Measurements from ENCODE around the gene OR2AG2.

The OR2AG2 gene

DNA sequence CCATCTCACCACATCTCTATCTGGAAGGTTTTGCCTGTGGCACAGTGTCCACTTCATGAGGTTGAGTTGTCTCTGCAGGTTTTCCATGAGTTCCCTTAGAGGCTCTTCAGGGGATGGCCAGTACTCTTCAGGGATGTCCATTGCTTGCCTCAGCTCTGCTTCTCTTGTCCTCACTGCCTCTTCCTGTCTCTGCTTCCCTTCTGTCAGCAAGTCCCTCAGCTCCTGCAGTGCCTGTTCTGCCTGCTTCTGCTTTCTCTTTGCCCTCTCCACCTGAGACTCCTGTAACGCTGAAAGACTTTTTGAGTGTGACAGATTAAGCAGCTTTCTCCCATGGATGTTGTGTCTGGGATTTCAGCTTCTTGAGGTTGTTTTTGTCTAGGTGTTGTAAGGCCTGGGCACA is 50.4 kb downstream of the OR2AG2 start:
- POLR2A ChIA-PET = no interaction called here

DNA sequence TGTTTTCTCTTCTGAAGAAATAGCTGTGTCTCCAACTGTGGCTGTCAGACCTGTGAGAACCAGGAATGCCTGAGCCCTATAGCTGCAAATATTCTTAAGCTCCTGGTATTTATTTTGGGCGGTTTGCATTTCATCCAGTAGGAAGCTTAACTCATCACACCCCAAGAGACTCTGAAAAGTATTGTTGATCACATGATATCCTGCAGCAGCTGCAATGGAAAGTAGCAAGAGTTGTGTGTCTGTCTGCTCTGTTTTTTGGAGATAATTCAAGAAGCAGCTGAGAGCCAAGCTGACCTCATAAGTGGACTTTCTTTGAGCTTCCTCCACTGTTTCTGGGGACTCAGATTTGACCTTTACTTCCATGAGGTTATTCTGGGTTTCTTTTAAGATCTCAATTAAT is 52.2 kb downstream of the OR2AG2 start:
- no peak for TF ChIP-seq TARDBP (IDR thresholded peaks at IDR 0.05)
- TF ChIP-seq, protein P1, sequence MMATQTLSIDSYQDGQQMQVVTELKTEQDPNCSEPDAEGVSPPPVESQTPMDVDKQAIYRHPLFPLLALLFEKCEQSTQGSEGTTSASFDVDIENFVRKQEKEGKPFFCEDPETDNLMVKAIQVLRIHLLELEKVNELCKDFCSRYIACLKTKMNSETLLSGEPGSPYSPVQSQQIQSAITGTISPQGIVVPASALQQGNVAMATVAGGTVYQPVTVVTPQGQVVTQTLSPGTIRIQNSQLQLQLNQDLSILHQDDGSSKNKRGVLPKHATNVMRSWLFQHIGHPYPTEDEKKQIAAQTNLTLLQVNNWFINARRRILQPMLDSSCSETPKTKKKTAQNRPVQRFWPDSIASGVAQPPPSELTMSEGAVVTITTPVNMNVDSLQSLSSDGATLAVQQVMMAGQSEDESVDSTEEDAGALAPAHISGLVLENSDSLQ (IDR thresholded peaks at IDR 0.05) = no peak
- no peak for TF ChIP-seq BHLHE40 (IDR thresholded peaks at IDR 0.05; ENCODE audit: borderline replicate concordance)
- TF ChIP-seq FOXM1 (IDR thresholded peaks at IDR 0.05; ENCODE audit: borderline replicate concordance) = no peak
- TF ChIP-seq FOXA1 (IDR thresholded peaks at IDR 0.05) = no peak
- TF ChIP-seq LEF1 (IDR thresholded peaks at IDR 0.05; ENCODE audit: borderline replicate concordance) = no peak
- TF ChIP-seq SUZ12 (IDR thresholded peaks at IDR 0.05) = no peak
- TF ChIP-seq ARNT (IDR thresholded peaks at IDR 0.05) = no peak
- POLR2A ChIA-PET = no interaction called here
- CTCF ChIA-PET = no interaction called here
- no peak for DNase-seq (ENCODE audit: extremely low spot score)

More for the DNA sequence above, 50.4 kb downstream of the OR2AG2 start:
- TF ChIP-seq ARNT (IDR thresholded peaks at IDR 0.05) (no peak), FOXA1 (IDR thresholded peaks at IDR 0.05) (no peak), CTBP1 (IDR thresholded peaks at IDR 0.05; ENCODE audit: borderline replicate concordance) (no peak), SUZ12 (IDR thresholded peaks at IDR 0.05) (no peak), FOXK2 (IDR thresholded peaks at IDR 0.05) (no peak), LEF1 (IDR thresholded peaks at IDR 0.05; ENCODE audit: borderline replicate concordance) (no peak), BHLHE40 (IDR thresholded peaks at IDR 0.05; ENCODE audit: borderline replicate concordance) (no peak), HDGF (IDR thresholded peaks at IDR 0.05; ENCODE audit: borderline replicate concordance) (no peak), FOXM1 (IDR thresholded peaks at IDR 0.05; ENCODE audit: borderline replicate concordance) (no peak), TARDBP (IDR thresholded peaks at IDR 0.05) (no peak), ZNF384 (IDR thresholded peaks at IDR 0.05) (no peak), SP1 (IDR thresholded peaks at IDR 0.05) (no peak)
- TF ChIP-seq, protein P1 (IDR thresholded peaks at IDR 0.05) = no peak
- CTCF ChIA-PET = interaction anchor here (0.9 kb wide), 1 partner anchor 34 kb away, joined by 3 read pairs; no protein-coding TSS in a partner anchor
- DNase-seq (ENCODE audit: extremely low spot score) = no peak

DNA sequence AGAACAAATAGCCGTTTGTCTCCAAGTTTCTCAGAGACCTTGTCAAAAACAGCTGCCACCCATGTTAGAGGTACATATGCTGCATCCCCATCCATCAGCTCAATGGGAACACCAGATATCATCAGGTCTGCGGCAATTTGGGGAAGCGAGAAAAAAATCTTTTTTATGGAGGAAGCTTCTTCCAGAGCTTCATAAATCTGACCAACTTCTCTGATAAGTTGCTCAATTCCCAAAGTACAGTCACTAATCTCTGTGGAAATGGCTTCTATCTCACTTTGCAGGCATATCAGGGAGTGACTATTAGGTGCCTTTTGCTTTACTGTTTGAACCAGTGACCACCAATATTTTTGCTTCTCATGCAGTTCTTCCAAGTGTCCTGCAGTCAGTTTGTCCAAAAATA is 54.4 kb downstream of the OR2AG2 start:
- ChIA-PET CTCF (interaction anchor here (0.6 kb wide), 1 partner anchor 280 kb away, joined by 3 read pairs; no protein-coding TSS in a partner anchor), POLR2A (no interaction called here)
- TF ChIP-seq FOXM1 (IDR thresholded peaks at IDR 0.05; ENCODE audit: borderline replicate concordance) = no peak
- TF ChIP-seq, protein P1 (IDR thresholded peaks at IDR 0.05) = no peak
- no peak for TF ChIP-seq CTBP1 (IDR thresholded peaks at IDR 0.05; ENCODE audit: borderline replicate concordance)
- TF ChIP-seq SUZ12 (IDR thresholded peaks at IDR 0.05) = no peak
- TF ChIP-seq ARNT (IDR thresholded peaks at IDR 0.05) = no peak
- TF ChIP-seq BHLHE40 (IDR thresholded peaks at IDR 0.05; ENCODE audit: borderline replicate concordance) = no peak
- TF ChIP-seq ZNF384 (IDR thresholded peaks at IDR 0.05) = no peak
- no peak for TF ChIP-seq NFRKB (IDR thresholded peaks at IDR 0.05)
- TF ChIP-seq FOXA1 (IDR thresholded peaks at IDR 0.05) = no peak
- TF ChIP-seq FOXK2 (IDR thresholded peaks at IDR 0.05) = no peak
- DNase-seq (ENCODE audit: extremely low spot score) = no peak
